ENCODE data around the gene STAG2. TPM values are rescaled to one million over a fixed set of nuclear protein-coding genes. Genes with fewer than 3 reads are reported as not detected.

Gene STAG2
- total and polyA plus RNA-seq, 3 experiments from 2014 or later: 62.0 to 122 (median 116) TPM

DNA sequence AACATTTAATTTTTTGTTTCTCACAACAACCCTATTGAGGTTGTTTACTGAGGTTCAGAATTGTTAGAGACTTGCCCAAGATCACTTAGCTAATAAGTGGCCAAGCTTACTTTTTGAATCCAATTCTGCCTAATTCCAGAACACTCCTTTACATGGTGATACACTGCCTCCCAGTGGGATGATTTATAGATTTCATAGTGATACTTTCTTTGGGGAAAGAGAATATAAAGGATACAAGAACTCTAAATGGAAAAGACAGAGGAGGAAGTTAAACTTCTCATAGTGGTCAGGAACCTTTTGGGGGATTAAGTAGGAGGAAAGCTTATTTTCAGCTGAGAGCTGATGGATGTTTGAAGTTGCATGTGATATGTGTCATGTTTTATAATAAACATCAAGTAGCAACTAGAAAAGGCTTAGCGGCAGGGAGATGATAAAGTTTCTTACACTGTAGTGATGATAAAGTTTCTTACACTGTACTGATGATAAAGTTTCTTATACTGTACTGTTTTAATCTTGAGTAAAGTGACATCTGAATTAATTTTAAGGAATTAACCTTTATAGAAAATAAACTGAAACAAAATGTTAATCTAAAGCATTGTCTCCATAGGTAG is 15.3 kb downstream of the STAG2 start:
- no peaks in the 10 kb centered on the region for H3K36me3 ChIP-seq (ENCODE audit: insufficient read depth, low read length)
- no peak overlapping the region for H3K27ac ChIP-seq (ENCODE audit: low read depth, low read length)
- H3K27me3 ChIP-seq (ENCODE audit: insufficient read depth, low read length, poor library complexity, severe bottlenecking): no peaks in the 10 kb centered on the region
- no peaks in the 10 kb centered on the region for H3K9me3 ChIP-seq (ENCODE audit: low read length)
- H3K4me1 ChIP-seq (ENCODE audit: insufficient read depth, low read length): peaks cover 36% of the 10 kb centered on the region
- H3K4me1 Mint-ChIP-seq: peaks cover 42 to 74% (median 47%) of the 10 kb centered on the region in 3 donors
- H3K27ac Mint-ChIP-seq: peak overlapping the region in 3 of 8 donors; percentile 9 to 62 (median 48)
- H3K4me3 Mint-ChIP-seq: peak overlapping the region in 2 of 7 donors; percentile 1 to 48
- no peaks in the 10 kb centered on the region for H3K27me3 Mint-ChIP-seq
- POLR2A ChIA-PET: interaction anchor here (1.7 kb wide), 1 partner anchor 14 kb away, joined by 8 read pairs; no protein-coding TSS in a partner anchor
- CTCF ChIA-PET: no interaction called here
- H3K36me3 Mint-ChIP-seq: peaks cover 0 to 3% (median 0%) of the 10 kb centered on the region in 3 donors
- no peak overlapping the region for H3K4me3 ChIP-seq (ENCODE audit: low read length)
- DNase-seq: peak in 1 of 5 donors; percentile 17
- no peaks in the 10 kb centered on the region for H3K9me3 Mint-ChIP-seq

- no peak overlapping the region for H3K4me3 ChIP-seq (ENCODE audit: low read length)
- peak overlapping the region in 3 of 7 donors; percentile 2 to 41 (median 8) for H3K4me3 Mint-ChIP-seq
- H3K9me3 ChIP-seq (ENCODE audit: low read length): no peaks in the 10 kb centered on the region
- ChIA-PET CTCF (no interaction called here), POLR2A (no interaction called here)
- H3K27ac Mint-ChIP-seq: peak overlapping the region in 3 of 8 donors; percentile 29 to 72 (median 62)
- H3K4me1 ChIP-seq (ENCODE audit: insufficient read depth, low read length): peaks cover 29% of the 10 kb centered on the region
- no peaks in the 10 kb centered on the region for H3K27me3 ChIP-seq (ENCODE audit: insufficient read depth, low read length, poor library complexity, severe bottlenecking)
- no peak for DNase-seq
- H3K27me3 Mint-ChIP-seq: no peaks in the 10 kb centered on the region
- H3K36me3 Mint-ChIP-seq: peaks cover 0 to 5% (median 0%) of the 10 kb centered on the region in 3 donors
- H3K4me1 Mint-ChIP-seq: peaks cover 53 to 76% (median 66%) of the 10 kb centered on the region in 3 donors
- H3K27ac ChIP-seq (ENCODE audit: low read depth, low read length): no peak overlapping the region
- no peaks in the 10 kb centered on the region for H3K9me3 Mint-ChIP-seq
- H3K36me3 ChIP-seq (ENCODE audit: insufficient read depth, low read length): no peaks in the 10 kb centered on the region
Observed at GRCh38 chrX:123983240-123983639, 21.7 kb downstream of the STAG2 start.

DNA sequence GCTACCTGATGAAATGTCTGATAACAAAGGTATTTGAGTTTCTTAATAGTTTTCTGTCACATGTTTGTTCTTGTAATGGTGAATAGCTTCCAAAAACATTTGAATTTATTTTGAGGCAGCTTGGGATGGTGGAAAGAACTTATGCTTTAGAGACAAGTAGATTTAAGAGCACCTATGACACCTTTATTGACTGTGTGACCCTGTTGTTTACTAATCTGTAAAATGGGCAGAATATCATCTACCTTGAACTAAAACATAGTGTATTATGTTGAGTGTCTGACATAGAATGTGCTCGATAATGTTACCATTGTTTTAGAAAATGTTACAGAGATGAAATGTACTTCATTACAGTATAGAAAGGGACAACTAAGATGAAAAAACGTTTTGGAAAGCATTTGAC is 24.9 kb downstream of the STAG2 start:
- no peak overlapping the region for H3K27ac ChIP-seq (ENCODE audit: low read depth, low read length)
- DNase-seq: no peak
- CTCF ChIA-PET: interaction anchor here (1.2 kb wide), 1 partner anchor 12 kb away, joined by 3 read pairs; no protein-coding TSS in a partner anchor
- H3K27ac Mint-ChIP-seq: peak overlapping the region in 2 of 8 donors; percentile 43 to 72
- no peaks in the 10 kb centered on the region for H3K9me3 ChIP-seq (ENCODE audit: low read length)
- H3K4me3 Mint-ChIP-seq: peak overlapping the region in 1 of 7 donors; percentile 37
- H3K4me1 Mint-ChIP-seq: peaks cover 54 to 74% (median 63%) of the 10 kb centered on the region in 3 donors
- no peaks in the 10 kb centered on the region for H3K27me3 ChIP-seq (ENCODE audit: insufficient read depth, low read length, poor library complexity, severe bottlenecking)
- peaks cover 0 to 9% (median 0%) of the 10 kb centered on the region in 3 donors for H3K36me3 Mint-ChIP-seq
- peaks cover 6% of the 10 kb centered on the region for H3K4me1 ChIP-seq (ENCODE audit: insufficient read depth, low read length)
- H3K36me3 ChIP-seq (ENCODE audit: insufficient read depth, low read length): no peaks in the 10 kb centered on the region
- H3K4me3 ChIP-seq (ENCODE audit: low read length): no peak overlapping the region
- H3K27me3 Mint-ChIP-seq: no peaks in the 10 kb centered on the region
- no peaks in the 10 kb centered on the region for H3K9me3 Mint-ChIP-seq
- POLR2A ChIA-PET: interaction anchor here (0.6 kb wide), 1 partner anchor 19 kb away, joined by 3 read pairs; no protein-coding TSS in a partner anchor

- H3K4me3 Mint-ChIP-seq: peak overlapping the region in 2 of 7 donors; percentile 18 to 58
- Histone ChIP-seq H3K9me3 (ENCODE audit: low read length) (no peaks in the 10 kb centered on the region), H3K4me3 (ENCODE audit: low read length) (no peak overlapping the region), H3K27ac (ENCODE audit: low read depth, low read length) (no peak overlapping the region), H3K36me3 (ENCODE audit: insufficient read depth, low read length) (no peaks in the 10 kb centered on the region), H3K27me3 (ENCODE audit: insufficient read depth, low read length, poor library complexity, severe bottlenecking) (no peaks in the 10 kb centered on the region), H3K4me1 (ENCODE audit: insufficient read depth, low read length) (peaks cover 7% of the 10 kb centered on the region)
- H3K9me3 Mint-ChIP-seq: no peaks in the 10 kb centered on the region
- peak overlapping the region in 6 of 8 donors; percentile 3 to 71 (median 22) for H3K27ac Mint-ChIP-seq
- H3K27me3 Mint-ChIP-seq: no peaks in the 10 kb centered on the region
- H3K36me3 Mint-ChIP-seq: peaks cover 0 to 11% (median 0%) of the 10 kb centered on the region in 3 donors
- no peak for DNase-seq
- CTCF ChIA-PET: no interaction called here
- H3K4me1 Mint-ChIP-seq: peaks cover 49 to 70% (median 61%) of the 10 kb centered on the region in 3 donors
- POLR2A ChIA-PET: no interaction called here
Observed at GRCh38 chrX:123988423-123989111, 27.1 kb downstream of the STAG2 start.

DNA sequence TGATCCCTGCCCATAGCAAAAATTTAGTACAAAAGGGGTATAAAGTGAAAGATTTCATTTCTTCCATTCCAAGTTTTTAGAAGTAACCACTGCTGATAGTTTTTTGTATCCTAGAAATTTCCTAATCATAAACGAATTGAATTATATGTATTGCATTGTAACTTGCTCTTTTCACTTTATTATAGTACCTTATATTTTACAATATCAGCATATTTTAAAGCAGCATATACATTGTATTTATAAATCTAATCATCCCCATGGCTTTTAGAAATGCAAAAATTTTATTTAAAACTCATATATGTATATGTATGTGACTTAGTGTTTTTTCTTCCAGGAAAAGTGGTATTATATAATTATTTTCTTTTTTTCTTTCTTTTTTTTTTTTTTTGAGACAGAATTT is 27.7 kb downstream of the STAG2 start:
- peaks cover 0 to 10% (median 0%) of the 10 kb centered on the region in 3 donors for H3K36me3 Mint-ChIP-seq
- no peaks in the 10 kb centered on the region for H3K36me3 ChIP-seq (ENCODE audit: insufficient read depth, low read length)
- H3K27ac ChIP-seq (ENCODE audit: low read depth, low read length): no peak overlapping the region
- peak overlapping the region in 1 of 8 donors; percentile 21 for H3K27ac Mint-ChIP-seq
- H3K27me3 ChIP-seq (ENCODE audit: insufficient read depth, low read length, poor library complexity, severe bottlenecking): no peaks in the 10 kb centered on the region
- POLR2A ChIA-PET: no interaction called here
- H3K4me1 Mint-ChIP-seq: peaks cover 50 to 73% (median 64%) of the 10 kb centered on the region in 3 donors
- peaks cover 14% of the 10 kb centered on the region for H3K4me1 ChIP-seq (ENCODE audit: insufficient read depth, low read length)
- CTCF ChIA-PET: no interaction called here
- DNase-seq: no peak
- H3K9me3 ChIP-seq (ENCODE audit: low read length): no peaks in the 10 kb centered on the region
- H3K27me3 Mint-ChIP-seq: no peaks in the 10 kb centered on the region
- peak overlapping the region in 1 of 7 donors; percentile 58 for H3K4me3 Mint-ChIP-seq
- H3K4me3 ChIP-seq (ENCODE audit: low read length): no peak overlapping the region
- H3K9me3 Mint-ChIP-seq: no peaks in the 10 kb centered on the region

- Mint-ChIP-seq H3K4me1 (peaks cover 58 to 78% (median 71%) of the 10 kb centered on the region in 3 donors), H3K9me3 (no peaks in the 10 kb centered on the region), H3K36me3 (peaks cover 0 to 11% (median 0%) of the 10 kb centered on the region in 3 donors), H3K27ac (peak overlapping the region in 7 of 8 donors; percentile 19 to 89 (median 61)), H3K4me3 (peak overlapping the region; percentile 42 to 78 (median 59)), H3K27me3 (no peaks in the 10 kb centered on the region)
- peaks cover 14% of the 10 kb centered on the region for H3K4me1 ChIP-seq (ENCODE audit: insufficient read depth, low read length)
- no peaks in the 10 kb centered on the region for H3K27me3 ChIP-seq (ENCODE audit: insufficient read depth, low read length, poor library complexity, severe bottlenecking)
- ChIA-PET CTCF (no interaction called here), POLR2A (no interaction called here)
- no peaks in the 10 kb centered on the region for H3K9me3 ChIP-seq (ENCODE audit: low read length)
- no peaks in the 10 kb centered on the region for H3K36me3 ChIP-seq (ENCODE audit: insufficient read depth, low read length)
- no peak overlapping the region for H3K4me3 ChIP-seq (ENCODE audit: low read length)
- no peak overlapping the region for H3K27ac ChIP-seq (ENCODE audit: low read depth, low read length)
- DNase-seq: no peak
Observed at GRCh38 chrX:123990169-123990568, 28.7 kb downstream of the STAG2 start.

- Histone ChIP-seq H3K9me3 (ENCODE audit: low read length) (no peaks in the 10 kb centered on the region), H3K27ac (ENCODE audit: low read depth, low read length) (no peak overlapping the region), H3K4me1 (ENCODE audit: insufficient read depth, low read length) (peaks cover 14% of the 10 kb centered on the region), H3K36me3 (ENCODE audit: insufficient read depth, low read length) (no peaks in the 10 kb centered on the region), H3K27me3 (ENCODE audit: insufficient read depth, low read length, poor library complexity, severe bottlenecking) (no peaks in the 10 kb centered on the region), H3K4me3 (ENCODE audit: low read length) (no peak overlapping the region)
- ChIA-PET POLR2A (no interaction called here), CTCF (no interaction called here)
- H3K36me3 Mint-ChIP-seq: peaks cover 0 to 11% (median 0%) of the 10 kb centered on the region in 3 donors
- H3K4me3 Mint-ChIP-seq: peak overlapping the region in 6 of 7 donors; percentile 42 to 63 (median 58)
- no peak for DNase-seq
- H3K27ac Mint-ChIP-seq: peak overlapping the region in 7 of 8 donors; percentile 19 to 89 (median 72)
- no peaks in the 10 kb centered on the region for H3K9me3 Mint-ChIP-seq
- no peaks in the 10 kb centered on the region for H3K27me3 Mint-ChIP-seq
- peaks cover 55 to 76% (median 68%) of the 10 kb centered on the region in 3 donors for H3K4me1 Mint-ChIP-seq
Observed at GRCh38 chrX:123990602-123991001, 29.1 kb downstream of the STAG2 start.

GRCh38 chrX:123993326-123993725 is 31.8 kb downstream of the STAG2 start:
- POLR2A ChIA-PET: no interaction called here
- peaks cover 14% of the 10 kb centered on the region for H3K4me1 ChIP-seq (ENCODE audit: insufficient read depth, low read length)
- H3K4me1 Mint-ChIP-seq: peaks cover 52 to 82% (median 65%) of the 10 kb centered on the region in 3 donors

More at GRCh38 chrX:123993326-123993725, 31.8 kb downstream of the STAG2 start:
- Mint-ChIP-seq H3K27me3 (no peaks in the 10 kb centered on the region), H3K36me3 (peaks cover 0 to 14% (median 0%) of the 10 kb centered on the region in 3 donors), H3K27ac (peak overlapping the region in 1 of 8 donors; percentile 48), H3K4me3 (peak overlapping the region in 1 of 7 donors; percentile 46), H3K9me3 (no peaks in the 10 kb centered on the region)
- Histone ChIP-seq H3K27me3 (ENCODE audit: insufficient read depth, low read length, poor library complexity, severe bottlenecking) (no peaks in the 10 kb centered on the region), H3K4me3 (ENCODE audit: low read length) (no peak overlapping the region), H3K9me3 (ENCODE audit: low read length) (no peaks in the 10 kb centered on the region), H3K36me3 (ENCODE audit: insufficient read depth, low read length) (no peaks in the 10 kb centered on the region), H3K27ac (ENCODE audit: low read depth, low read length) (no peak overlapping the region)
- DNase-seq: no peak
- CTCF ChIA-PET: no interaction called here

Measured in CD8-positive, alpha-beta memory T cell (primary cell).